Tibial nerve (tissue), 3 donors: ENCODE data around the gene CYTH1.

Experiments
- POLR2A ChIP-seq, 2 donors: fragments of 450-650 bp; IDR thresholded peaks; one replicate each; pipeline ENCODE4 v1.6.1; 2017; ENCODE audit warnings: antibody characterized with exemption in 2 of 2, mild to moderate bottlenecking in 2 of 2, moderate library complexity in 2 of 2
- TF ChIP-seq, protein P1 (sequence below), 5 experiments: fragments of 200-600 bp in 3 of 5; fragments of 450-650 bp in 2 of 5; sonication (generic) in 3 of 5; IDR thresholded peaks; one replicate each; pipeline ENCODE4 v1.5.1; 2016 to 2019; ENCODE audit warnings: antibody characterized with exemption in 5 of 5, mild to moderate bottlenecking in 3 of 5, moderate library complexity in 2 of 5

DNA sequence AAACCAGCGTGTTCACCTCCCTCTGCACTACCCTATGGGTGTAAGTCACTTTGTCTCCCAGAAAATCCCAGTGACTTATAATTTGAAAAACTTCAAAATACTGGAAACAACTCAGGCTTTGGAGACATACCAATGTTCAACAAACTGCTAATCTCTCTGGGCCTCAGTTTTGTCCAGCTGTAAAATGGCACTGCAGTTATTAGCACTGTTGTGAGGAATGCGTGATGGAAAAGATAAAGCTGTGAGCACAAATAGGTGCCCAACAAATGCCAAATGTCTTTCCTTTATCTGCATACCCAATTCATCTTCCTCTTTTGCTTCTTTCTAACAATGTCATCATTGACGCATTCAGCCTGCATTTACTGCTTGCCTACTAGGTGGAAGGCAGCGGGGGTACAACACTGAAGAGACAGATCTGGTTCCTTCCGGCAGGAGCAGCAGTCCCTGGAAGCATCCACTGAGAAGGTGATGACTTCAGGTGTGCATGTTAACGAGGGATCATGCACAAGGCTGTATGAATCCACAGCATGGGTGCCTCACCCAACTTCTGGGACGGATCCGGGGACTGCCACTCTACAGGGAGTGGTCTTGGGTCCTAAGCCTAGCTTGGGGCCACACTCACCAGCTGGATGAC, 63.4 kb downstream of the CYTH1 start:
- TF ChIP-seq, protein P1, sequence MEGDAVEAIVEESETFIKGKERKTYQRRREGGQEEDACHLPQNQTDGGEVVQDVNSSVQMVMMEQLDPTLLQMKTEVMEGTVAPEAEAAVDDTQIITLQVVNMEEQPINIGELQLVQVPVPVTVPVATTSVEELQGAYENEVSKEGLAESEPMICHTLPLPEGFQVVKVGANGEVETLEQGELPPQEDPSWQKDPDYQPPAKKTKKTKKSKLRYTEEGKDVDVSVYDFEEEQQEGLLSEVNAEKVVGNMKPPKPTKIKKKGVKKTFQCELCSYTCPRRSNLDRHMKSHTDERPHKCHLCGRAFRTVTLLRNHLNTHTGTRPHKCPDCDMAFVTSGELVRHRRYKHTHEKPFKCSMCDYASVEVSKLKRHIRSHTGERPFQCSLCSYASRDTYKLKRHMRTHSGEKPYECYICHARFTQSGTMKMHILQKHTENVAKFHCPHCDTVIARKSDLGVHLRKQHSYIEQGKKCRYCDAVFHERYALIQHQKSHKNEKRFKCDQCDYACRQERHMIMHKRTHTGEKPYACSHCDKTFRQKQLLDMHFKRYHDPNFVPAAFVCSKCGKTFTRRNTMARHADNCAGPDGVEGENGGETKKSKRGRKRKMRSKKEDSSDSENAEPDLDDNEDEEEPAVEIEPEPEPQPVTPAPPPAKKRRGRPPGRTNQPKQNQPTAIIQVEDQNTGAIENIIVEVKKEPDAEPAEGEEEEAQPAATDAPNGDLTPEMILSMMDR (IDR thresholded peaks at IDR 0.05), result no peak
- TF ChIP-seq POLR2A (IDR thresholded peaks at IDR 0.05), result no peak
